HG02759 (cell line): Measurements from ENCODE around the gene LONP2.
"Not testable (repeated sequence)": the region's sequence is repeated elsewhere in the genome, so short reads cannot be mapped to it uniquely, and the experiment has no call there.

Source experiments
- ATAC-seq: cut with Tn5 transposase; IDR thresholded peaks from one replicate; pipeline ENCODE4 v1.9.1; 2021; ENCODE audit warnings: mild to moderate bottlenecking, moderate library complexity; ENCODE audit not compliant: unreplicated experiment

Gene LONP2

GRCh38 chr16:48284772-48285409, 40.8 kb downstream of the LONP2 start:
- ATAC-seq, result no peak

- ATAC-seq, result no peak
Measured at GRCh38 chr16:48287239-48287638, 43.1 kb downstream of the LONP2 start.

- ATAC-seq, result no peak
Measured at GRCh38 chr16:48291303-48291702, 47.2 kb downstream of the LONP2 start.

GRCh38 chr16:48291754-48292153, 47.7 kb downstream of the LONP2 start:
- no peak for ATAC-seq

GRCh38 chr16:48292452-48292851, 48.4 kb downstream of the LONP2 start:
- no peak for ATAC-seq

- no peak for ATAC-seq
Measured at GRCh38 chr16:48294724-48295123, 50.6 kb downstream of the LONP2 start.

- no peak for ATAC-seq
Measured at GRCh38 chr16:48295488-48296281, 51.6 kb downstream of the LONP2 start.

GRCh38 chr16:48299471-48299870, 55.4 kb downstream of the LONP2 start:
- no peak for ATAC-seq

- no peak for ATAC-seq
Measured at GRCh38 chr16:48300391-48300856, 56.3 kb downstream of the LONP2 start.

- ATAC-seq, result no peak
Measured at GRCh38 chr16:48308535-48308934, 64.4 kb downstream of the LONP2 start.

GRCh38 chr16:48310908-48311641, 67.0 kb downstream of the LONP2 start:
- ATAC-seq, result no peak

GRCh38 chr16:48313905-48314304, 69.8 kb downstream of the LONP2 start:
- not testable (repeated sequence) for ATAC-seq

- no peak for ATAC-seq
Measured at GRCh38 chr16:48317026-48317425, 72.9 kb downstream of the LONP2 start.

- no peak for ATAC-seq
Measured at GRCh38 chr16:48317614-48318315, 73.7 kb downstream of the LONP2 start.

GRCh38 chr16:48318630-48319029, 74.5 kb downstream of the LONP2 start:
- no peak for ATAC-seq

GRCh38 chr16:48321317-48322036, 77.4 kb downstream of the LONP2 start:
- no peak for ATAC-seq

GRCh38 chr16:48323783-48324775, 80.0 kb downstream of the LONP2 start:
- no peak for ATAC-seq

GRCh38 chr16:48326915-48327314, 82.8 kb downstream of the LONP2 start:
- peak; percentile 53 for ATAC-seq

GRCh38 chr16:48329138-48329537, 85.0 kb downstream of the LONP2 start:
- ATAC-seq, result no peak
